PC-9 (cell line): Measurements from ENCODE around the gene CCR9.

Experiments used
- EZH2 ChIP-seq: fragments of 200-600 bp; sonication (generic); IDR thresholded peaks from 2 replicates; pipeline ENCODE4 v1.8.0; 2017; ENCODE audit warnings: antibody characterized with exemption, low read depth
- TF ChIP-seq, protein P1 (sequence below): fragments of 200-600 bp; sonication (generic); conservative IDR thresholded peaks from 2 replicates; pipeline ENCODE4 v1.6.1; 2017; ENCODE audit warnings: mixed run types, antibody characterized with exemption, mild to moderate bottlenecking, moderate library complexity

DNA sequence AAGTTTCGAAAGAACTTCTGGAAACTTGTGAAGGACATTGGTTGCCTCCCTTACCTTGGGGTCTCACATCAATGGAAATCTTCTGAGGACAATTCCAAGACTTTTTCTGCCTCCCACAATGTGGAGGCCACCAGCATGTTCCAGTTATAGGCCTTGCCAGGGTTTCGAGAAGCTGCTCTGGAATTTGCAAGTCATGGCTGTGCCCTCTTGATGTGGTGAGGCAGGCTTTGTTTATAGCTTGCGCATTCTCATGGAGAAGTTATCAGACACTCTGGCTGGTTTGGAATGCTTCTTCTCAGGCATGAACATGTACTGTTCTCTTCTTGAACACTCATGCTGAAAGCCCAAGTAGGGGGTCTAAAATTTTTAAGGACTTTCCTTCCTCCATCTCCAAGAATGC lies 61.0 kb downstream of the CCR9 start:
- TF ChIP-seq, protein P1, sequence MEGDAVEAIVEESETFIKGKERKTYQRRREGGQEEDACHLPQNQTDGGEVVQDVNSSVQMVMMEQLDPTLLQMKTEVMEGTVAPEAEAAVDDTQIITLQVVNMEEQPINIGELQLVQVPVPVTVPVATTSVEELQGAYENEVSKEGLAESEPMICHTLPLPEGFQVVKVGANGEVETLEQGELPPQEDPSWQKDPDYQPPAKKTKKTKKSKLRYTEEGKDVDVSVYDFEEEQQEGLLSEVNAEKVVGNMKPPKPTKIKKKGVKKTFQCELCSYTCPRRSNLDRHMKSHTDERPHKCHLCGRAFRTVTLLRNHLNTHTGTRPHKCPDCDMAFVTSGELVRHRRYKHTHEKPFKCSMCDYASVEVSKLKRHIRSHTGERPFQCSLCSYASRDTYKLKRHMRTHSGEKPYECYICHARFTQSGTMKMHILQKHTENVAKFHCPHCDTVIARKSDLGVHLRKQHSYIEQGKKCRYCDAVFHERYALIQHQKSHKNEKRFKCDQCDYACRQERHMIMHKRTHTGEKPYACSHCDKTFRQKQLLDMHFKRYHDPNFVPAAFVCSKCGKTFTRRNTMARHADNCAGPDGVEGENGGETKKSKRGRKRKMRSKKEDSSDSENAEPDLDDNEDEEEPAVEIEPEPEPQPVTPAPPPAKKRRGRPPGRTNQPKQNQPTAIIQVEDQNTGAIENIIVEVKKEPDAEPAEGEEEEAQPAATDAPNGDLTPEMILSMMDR = no peak
- no peak for TF ChIP-seq EZH2
